Lower leg skin (tissue), 4 donors: ENCODE measurements around the gene ZNF837. TPM values are rescaled to one million over a fixed set of nuclear protein-coding genes. Genes with fewer than 3 reads are reported as not detected.
"Not testable (repeated sequence)": the region's sequence is repeated elsewhere in the genome, so short reads cannot be mapped to it uniquely, and the experiment has no call there.

Source experiments
- DNase-seq, 2 donors: peaks; one replicate each; pipeline ENCODE4 v3.0.0-alpha.2; 2019; ENCODE audit warnings: low spot score in 2 of 2
- H3K4me3 ChIP-seq: fragments of 200-600 bp; sonication (generic); 2 replicates; pipeline ENCODE4 v1.5.1; 2017; ENCODE audit warnings: mild to moderate bottlenecking, low read depth; ENCODE audit not compliant: poor library complexity, severe bottlenecking
- POLR2A ChIP-seq, 2 donors: fragments of 450-650 bp; IDR thresholded peaks; one replicate each; pipeline ENCODE4 v1.6.1; 2016 to 2017; ENCODE audit warnings: antibody characterized with exemption in 2 of 2, mild to moderate bottlenecking in 1 of 2, moderate library complexity in 1 of 2
- WGBS, 2 donors: methylation state at CpG; one replicate each; pipeline ENCODE4 v1.1.5; 2018; 5-methylcytosine and 5-hydroxymethylcytosine counted together
- intact Hi-C: fragments of 100-400 bp; cut with DNase I; formaldehyde crosslinking; loops from one replicate; pipeline ENCODE4 v1.15.0; 2023; ENCODE audit warnings: low total_unique reads
- total RNA-seq, 4 donors: library from RNA; depleted of rRNA; stranded (reverse); fragments of >200 nt; gene quantifications; one replicate each; pipeline ENCODE4 v1.1.0, GENCODE V29; 2016
- TF ChIP-seq, protein P1 (sequence below), 3 donors: fragments of 450-650 bp; IDR thresholded peaks; one replicate each; pipeline ENCODE4 v1.5.1; 2016; ENCODE audit warnings: antibody characterized with exemption in 3 of 3, mild to moderate bottlenecking in 3 of 3, moderate library complexity in 2 of 3

Gene ZNF837
- total RNA-seq, 4 donors from 2014 or later = 4.7 to 12.0 (median 8.5) TPM

DNA sequence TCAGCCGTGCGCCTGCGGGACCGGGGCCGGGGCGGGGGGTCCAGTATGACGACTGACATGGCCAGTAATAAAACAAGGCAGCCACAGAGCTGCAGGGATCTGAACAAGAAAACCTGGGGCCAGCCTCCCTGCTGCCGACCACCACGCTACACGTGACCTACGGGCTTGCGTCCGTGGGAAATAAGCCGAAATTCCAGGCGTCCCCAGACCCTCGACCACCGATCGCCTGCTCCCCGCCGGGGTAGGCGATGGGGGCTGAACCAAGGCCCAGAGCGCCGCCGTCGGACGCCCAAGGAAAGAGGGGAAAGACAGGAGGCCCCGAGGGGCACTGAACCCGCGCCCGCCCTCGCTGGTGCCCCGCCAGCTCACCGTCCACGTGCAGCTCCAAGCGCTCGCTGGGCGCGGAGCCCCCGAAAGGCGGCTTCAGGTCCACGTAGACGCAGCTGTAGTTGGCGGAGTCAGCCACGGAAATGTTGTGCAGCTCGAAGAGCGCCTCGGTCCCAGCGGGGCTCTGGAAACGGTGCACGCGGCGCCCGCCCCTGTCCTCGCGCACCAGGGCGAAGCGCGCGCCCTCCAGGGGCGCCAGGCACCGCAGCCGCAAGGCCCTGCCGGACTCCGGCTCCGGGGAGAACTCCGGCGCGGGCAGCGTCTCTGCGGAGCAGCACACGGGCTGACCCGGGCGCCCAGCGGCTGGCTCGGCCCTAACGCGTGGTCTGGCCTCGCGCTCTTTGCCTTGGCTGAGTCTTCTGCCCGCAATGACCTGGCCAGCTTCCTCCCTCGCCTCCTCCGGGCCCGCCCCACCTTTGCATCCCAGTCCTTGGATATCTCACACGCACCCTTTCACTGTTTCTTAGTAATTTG is 30.6 kb downstream of the ZNF837 start:
- H3K4me3 ChIP-seq = no peak overlapping the region
- WGBS, 2 donors = 49 to 67% methylated on average over 21 to 77 of the region's 84 CpGs
- no peak for TF ChIP-seq POLR2A (IDR thresholded peaks at IDR 0.05)
- TF ChIP-seq, protein P1, sequence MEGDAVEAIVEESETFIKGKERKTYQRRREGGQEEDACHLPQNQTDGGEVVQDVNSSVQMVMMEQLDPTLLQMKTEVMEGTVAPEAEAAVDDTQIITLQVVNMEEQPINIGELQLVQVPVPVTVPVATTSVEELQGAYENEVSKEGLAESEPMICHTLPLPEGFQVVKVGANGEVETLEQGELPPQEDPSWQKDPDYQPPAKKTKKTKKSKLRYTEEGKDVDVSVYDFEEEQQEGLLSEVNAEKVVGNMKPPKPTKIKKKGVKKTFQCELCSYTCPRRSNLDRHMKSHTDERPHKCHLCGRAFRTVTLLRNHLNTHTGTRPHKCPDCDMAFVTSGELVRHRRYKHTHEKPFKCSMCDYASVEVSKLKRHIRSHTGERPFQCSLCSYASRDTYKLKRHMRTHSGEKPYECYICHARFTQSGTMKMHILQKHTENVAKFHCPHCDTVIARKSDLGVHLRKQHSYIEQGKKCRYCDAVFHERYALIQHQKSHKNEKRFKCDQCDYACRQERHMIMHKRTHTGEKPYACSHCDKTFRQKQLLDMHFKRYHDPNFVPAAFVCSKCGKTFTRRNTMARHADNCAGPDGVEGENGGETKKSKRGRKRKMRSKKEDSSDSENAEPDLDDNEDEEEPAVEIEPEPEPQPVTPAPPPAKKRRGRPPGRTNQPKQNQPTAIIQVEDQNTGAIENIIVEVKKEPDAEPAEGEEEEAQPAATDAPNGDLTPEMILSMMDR (IDR thresholded peaks at IDR 0.05) = no peak
- intact Hi-C loops = no loop called here
- DNase-seq = no peak

DNA sequence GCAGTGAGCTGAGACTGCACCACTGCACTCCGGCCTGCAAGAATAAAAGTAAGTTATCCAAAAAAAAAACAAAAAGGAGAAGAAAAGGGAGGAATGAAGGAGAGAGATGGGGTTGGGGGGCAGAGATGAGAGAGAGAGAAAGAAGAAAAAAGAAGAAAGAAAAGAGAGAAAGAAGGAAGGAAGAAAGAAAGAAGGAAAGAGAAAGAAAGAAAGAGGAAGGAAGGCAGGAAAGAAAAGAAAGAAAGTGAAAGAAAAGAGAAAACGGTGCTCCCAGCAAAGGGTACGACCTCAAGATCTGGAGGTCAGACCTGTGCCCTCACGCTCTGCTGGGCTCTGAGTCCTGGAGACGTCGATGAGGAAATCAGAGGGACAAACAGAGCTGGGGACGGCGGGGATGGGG is 31.2 kb downstream of the ZNF837 start:
- intact Hi-C loops = no loop called here
- WGBS, 2 donors = 78% methylated on average over 8 of the region's 8 CpGs
- TF ChIP-seq, protein P1 (IDR thresholded peaks at IDR 0.05) = no peak
- TF ChIP-seq POLR2A (IDR thresholded peaks at IDR 0.05) = no peak
- no peak for DNase-seq
- no peak overlapping the region for H3K4me3 ChIP-seq

DNA sequence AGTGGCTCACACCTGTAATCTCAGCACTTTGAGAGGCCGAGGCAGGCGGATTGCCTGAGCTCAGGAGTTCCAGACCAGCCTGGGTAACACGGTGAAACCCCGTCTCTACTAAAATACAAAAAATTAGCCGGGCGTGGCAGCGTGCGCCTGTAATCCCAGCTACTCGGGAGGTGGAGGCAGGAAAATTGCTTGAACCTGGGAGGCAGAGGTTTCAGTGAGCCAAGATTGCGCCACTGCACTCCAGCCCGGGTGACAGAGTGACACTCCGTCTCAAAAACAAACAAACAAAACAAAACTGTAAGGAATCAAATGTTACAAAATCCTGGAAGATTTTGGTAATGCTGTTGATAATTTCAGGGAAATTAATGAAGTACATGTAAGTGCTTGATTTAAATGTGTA is 32.8 kb downstream of the ZNF837 start:
- DNase-seq, intact Hi-C loops: not testable (repeated sequence)
- 13 to 19% methylated on average over 12 of the region's 12 CpGs for WGBS, 2 donors
- H3K4me3 ChIP-seq = peak overlapping the region; percentile 31

DNA sequence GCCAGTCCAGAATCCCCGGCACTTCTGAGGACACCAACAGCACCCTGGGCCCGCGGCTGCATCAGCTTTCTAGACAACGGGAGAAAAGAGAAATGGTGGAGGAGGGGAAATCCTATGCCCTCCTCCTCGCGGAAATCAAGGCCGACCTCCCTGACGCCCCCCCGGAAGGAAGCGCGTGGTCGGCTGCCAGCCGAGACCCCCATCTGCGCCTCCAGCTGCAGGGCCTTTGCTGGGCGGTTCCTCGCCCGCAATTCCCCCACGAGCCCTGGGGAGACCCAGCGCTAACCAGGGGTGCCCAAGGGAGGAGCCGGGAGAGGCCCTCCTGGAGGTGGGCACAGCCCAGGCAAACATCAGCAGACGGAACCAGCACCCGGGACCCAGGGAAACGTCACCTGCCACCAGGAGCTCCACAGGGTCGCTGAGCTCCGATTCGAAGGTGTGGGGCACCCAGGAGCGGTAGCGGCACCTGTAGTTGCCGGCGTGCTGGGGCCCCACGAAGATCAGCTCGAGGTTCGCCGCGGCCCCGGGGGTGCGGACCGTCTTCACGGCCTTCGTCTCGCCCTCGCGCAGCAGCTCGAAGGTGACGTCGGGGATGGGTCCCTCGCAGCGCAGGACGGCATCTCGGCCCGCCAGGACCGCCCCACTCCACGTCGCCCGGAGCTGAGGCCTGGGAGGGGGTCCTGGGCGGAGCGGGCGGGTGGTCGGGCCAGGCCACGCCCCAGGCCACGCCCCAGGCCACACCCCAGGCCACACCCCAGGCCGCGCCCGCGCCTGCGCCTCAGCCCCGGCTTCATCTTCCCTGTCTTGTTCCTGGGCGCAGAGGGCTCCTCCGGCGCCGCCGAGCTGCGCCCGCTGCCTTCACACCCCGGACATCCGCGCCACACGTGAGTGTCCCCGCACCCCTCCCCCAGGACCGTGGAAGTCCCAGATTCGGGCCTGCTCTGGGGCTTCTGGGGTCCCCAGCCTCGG is 33.6 kb downstream of the ZNF837 start:
- DNase-seq = no peak

GRCh38 chr19:58345558-58345957 is 35.3 kb downstream of the ZNF837 start:
- TF ChIP-seq, protein P1 (IDR thresholded peaks at IDR 0.05) = no peak
- no peak for TF ChIP-seq POLR2A (IDR thresholded peaks at IDR 0.05)
- H3K4me3 ChIP-seq = no peak overlapping the region
- intact Hi-C loops = no loop called here
- DNase-seq = no peak
- WGBS, 2 donors = 66 to 67% methylated on average over 5 of the region's 5 CpGs

More for the DNA sequence above, 33.6 kb downstream of the ZNF837 start:
- intact Hi-C loops = no loop called here
- WGBS, 2 donors = 2 to 3% methylated on average over 44 to 68 of the region's 82 CpGs
- peak overlapping the region; percentile 31 for H3K4me3 ChIP-seq
- TF ChIP-seq POLR2A (IDR thresholded peaks at IDR 0.05) = no peak
- TF ChIP-seq, protein P1 (IDR thresholded peaks at IDR 0.05) = no peak
